GM23338 (cell line): ENCODE measurements around the gene EBPL.

Experiments used
- EZH2 ChIP-seq: fragments of 200-600 bp; sonication (generic); IDR thresholded peaks from one replicate; pipeline ENCODE4 v1.8.0; 2017; ENCODE audit warnings: antibody characterized with exemption, mild to moderate bottlenecking, low read depth; ENCODE audit not compliant: unreplicated experiment
- EZH2phosphoT487 ChIP-seq: fragments of 200-600 bp; sonication (generic); IDR thresholded peaks from one replicate; pipeline ENCODE4 v1.8.1; 2018; ENCODE audit warnings: antibody characterized with exemption; ENCODE audit not compliant: unreplicated experiment
- TF ChIP-seq, protein P1 (sequence below), 2 experiments: fragments of 200-600 bp in 1 of 2; sonication (generic) in 1 of 2; conservative IDR thresholded peaks; 2 replicates each; pipeline versions ENCODE4 v1.5.1 to v1.6.1; 2016 to 2017; ENCODE audit warnings: antibody characterized with exemption in 2 of 2, low read depth in 2 of 2, mild to moderate bottlenecking in 2 of 2, moderate library complexity in 1 of 2

DNA sequence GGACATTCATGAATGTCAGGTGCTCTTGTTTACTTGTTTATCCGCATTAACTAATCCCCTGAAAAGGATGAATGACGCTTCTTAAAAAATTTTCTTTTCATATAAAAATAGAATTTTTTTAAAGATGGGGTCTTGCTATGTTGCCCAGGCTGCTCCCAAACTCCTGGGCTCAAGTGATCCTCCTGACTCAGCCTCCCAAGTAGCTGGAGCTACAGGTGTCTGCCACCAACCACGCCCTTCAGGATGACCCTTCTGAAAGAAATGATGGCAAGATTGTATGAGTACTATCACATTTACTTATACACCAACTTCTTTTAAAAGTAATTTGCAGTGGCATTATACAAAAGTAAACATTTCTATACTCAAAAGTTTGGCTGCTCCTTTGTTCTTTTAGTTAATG is 6.2 kb upstream of the EBPL start:
- TF ChIP-seq EZH2 (no peak), EZH2phosphoT487 (no peak)
- TF ChIP-seq, protein P1, sequence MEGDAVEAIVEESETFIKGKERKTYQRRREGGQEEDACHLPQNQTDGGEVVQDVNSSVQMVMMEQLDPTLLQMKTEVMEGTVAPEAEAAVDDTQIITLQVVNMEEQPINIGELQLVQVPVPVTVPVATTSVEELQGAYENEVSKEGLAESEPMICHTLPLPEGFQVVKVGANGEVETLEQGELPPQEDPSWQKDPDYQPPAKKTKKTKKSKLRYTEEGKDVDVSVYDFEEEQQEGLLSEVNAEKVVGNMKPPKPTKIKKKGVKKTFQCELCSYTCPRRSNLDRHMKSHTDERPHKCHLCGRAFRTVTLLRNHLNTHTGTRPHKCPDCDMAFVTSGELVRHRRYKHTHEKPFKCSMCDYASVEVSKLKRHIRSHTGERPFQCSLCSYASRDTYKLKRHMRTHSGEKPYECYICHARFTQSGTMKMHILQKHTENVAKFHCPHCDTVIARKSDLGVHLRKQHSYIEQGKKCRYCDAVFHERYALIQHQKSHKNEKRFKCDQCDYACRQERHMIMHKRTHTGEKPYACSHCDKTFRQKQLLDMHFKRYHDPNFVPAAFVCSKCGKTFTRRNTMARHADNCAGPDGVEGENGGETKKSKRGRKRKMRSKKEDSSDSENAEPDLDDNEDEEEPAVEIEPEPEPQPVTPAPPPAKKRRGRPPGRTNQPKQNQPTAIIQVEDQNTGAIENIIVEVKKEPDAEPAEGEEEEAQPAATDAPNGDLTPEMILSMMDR (conservative IDR thresholded peaks at IDR 0.05; ENCODE audit: low read depth in 2 of 2) = no peak
